ENCODE data around the gene ANXA2.

The ANXA2 gene

DNA sequence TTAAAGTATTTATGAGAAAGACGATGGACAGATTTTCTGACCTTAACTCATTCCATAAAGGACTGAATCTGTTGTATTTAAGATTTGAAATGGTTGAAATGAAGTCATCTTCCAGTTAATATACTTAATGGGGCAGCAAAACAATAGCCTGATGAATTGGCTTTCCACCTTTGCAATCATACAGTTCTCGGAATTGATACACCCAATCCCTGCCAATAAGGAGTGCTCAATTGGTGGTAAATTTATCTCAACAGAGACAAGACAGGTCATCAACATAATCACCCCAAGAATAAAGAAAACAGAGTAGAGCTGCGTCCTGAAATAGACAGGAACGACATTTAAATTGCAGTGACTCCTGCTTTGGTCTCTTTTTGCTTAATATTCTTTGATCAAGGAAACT lies 11.2 kb downstream of the ANXA2 start:
- DNase-seq: no peak

GRCh38 chr15:60385620-60386552 lies 11.9 kb downstream of the ANXA2 start:
- DNase-seq: no peak

- DNase-seq: no peak
Measured at GRCh38 chr15:60384526-60385126, 13.2 kb downstream of the ANXA2 start.

GRCh38 chr15:60384053-60384452 lies 13.7 kb downstream of the ANXA2 start:
- DNase-seq: no peak

DNA sequence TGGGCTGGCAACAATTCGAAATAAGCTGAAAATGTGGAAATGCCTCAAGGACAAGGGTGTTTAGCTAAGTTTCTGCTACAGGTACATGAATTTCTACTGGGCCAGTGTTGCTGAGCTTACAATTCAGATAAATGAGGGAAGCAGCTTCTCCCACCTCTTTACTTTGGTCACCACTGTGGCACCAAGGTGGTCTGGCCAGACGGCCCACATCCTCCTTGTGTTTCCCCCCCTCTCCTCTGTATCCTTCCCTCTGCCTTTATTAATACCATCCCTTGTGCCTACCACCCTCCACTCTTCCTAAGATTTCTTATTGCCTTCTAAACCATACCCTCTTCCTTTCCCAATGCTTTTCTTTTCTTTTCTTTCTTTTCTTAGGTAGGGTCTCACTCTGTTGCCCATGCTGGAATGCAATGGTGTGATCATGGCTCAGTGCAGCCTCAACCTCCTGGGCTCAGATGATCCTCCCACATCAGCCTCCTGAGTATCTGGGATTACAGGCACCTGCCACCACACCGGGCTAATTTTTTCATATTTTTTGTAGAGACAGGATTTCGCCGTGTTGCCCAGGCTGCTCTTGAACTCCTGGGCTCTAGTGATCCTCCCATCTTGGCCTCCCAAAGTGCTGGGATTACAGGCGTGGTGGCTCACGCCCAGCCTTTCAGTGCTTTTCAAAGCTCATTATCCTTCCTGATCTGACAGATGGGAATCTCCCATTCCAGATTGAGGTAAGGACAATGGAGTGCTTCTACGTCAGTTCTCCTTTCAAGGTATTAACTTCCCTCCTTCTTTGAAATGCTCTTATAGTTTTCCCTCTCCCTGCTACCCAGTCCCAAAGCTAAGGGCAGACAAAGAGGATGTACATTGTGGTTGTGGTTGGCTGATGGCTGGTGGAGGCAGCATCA lies 14.8 kb downstream of the ANXA2 start:
- DNase-seq: no peak

GRCh38 chr15:60381148-60381788 lies 16.5 kb downstream of the ANXA2 start:
- DNase-seq: no peak

- no peak for DNase-seq
Measured at GRCh38 chr15:60379525-60380274, 18.1 kb downstream of the ANXA2 start.

GRCh38 chr15:60379185-60379524 lies 18.6 kb downstream of the ANXA2 start:
- no peak for DNase-seq

DNA sequence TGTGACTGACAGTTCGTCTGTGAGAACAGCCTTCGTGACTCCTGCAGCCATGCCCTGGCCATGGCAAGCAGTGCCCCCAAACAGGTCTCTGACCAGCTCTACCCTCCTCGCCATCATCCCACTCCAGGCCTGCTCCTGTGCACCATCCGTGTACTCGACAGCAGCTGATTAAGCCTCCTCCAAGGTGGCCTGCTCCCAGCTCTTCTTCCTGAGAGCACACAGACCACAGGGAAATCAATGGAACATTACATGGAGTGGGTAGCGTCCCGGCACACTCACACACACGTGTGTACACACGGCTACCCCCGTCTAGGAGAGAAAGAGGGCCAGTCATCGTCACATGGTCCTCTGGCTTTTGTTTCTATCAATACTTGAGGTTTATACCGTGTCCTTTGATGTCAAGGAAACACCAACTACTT lies 21.1 kb downstream of the ANXA2 start:
- DNase-seq: no peak

DNA sequence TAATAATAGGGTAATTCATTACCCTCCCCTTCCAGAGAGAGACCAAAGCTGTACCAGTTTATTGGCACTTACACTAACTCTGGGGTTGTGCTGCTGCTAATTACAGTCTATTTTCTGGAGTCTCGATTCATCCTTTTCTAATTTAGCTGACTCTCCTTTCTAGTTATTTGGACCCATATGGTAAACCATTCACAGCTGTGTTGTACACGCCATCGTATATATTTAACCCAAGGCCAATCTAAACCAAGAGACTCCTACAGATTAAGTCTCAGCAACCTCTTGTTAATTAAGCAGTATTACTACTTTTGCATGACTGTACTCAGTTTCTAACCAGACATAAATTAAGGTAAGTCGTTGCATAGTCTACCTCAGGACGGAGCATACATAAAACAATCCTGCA lies 22.5 kb downstream of the ANXA2 start:
- no peak for DNase-seq

DNA sequence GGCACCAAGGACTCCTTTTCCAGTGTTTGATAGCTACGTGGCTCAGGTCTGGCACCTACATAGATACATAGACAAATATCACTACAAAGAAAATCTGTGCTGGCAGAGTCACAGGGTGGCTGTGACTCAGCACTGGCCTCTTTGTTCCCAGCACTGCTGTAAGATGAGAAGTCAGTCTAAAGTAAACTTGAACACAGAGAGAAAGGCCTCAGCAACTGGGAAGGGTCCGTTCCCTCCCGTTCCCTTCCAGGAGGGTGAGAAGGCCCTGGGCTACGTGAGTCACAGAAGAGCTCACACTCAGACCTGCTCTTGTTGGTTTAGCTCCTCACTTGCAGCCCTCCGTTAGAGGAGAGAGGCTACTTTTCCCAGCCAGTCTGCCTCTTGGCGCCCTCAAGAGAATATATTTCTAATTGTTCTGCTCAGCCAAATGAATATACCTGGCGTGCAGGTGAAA lies 23.1 kb downstream of the ANXA2 start:
- DNase-seq: peak; percentile 71

GRCh38 chr15:60374209-60374608 lies 23.6 kb downstream of the ANXA2 start:
- DNase-seq: no peak

DNA sequence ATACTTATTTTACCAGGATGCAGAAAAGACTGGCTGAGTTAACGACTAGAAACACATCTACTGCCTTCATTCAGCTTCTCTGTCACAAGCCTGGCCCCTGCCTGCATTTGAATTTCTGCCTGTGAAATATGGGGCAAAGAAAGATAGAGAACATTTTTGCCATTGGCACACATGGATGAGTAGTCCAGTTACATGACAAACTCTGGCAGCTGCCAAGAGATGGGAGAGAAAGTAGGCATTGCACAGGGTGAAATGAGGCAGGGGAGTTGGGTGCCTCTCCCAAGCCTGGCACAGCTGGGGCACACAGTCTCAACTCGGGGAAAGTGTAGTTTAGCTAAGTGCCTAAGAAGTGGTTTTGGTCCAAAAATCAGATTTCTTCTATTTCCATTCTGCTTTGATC lies 24.0 kb downstream of the ANXA2 start:
- DNase-seq: no peak

- DNase-seq: no peak
Measured at GRCh38 chr15:60373327-60373726, 24.5 kb downstream of the ANXA2 start.

GRCh38 chr15:60372756-60373155 lies 25.0 kb downstream of the ANXA2 start:
- DNase-seq: no peak

GRCh38 chr15:60372227-60372626 lies 25.6 kb downstream of the ANXA2 start:
- DNase-seq: no peak

DNA sequence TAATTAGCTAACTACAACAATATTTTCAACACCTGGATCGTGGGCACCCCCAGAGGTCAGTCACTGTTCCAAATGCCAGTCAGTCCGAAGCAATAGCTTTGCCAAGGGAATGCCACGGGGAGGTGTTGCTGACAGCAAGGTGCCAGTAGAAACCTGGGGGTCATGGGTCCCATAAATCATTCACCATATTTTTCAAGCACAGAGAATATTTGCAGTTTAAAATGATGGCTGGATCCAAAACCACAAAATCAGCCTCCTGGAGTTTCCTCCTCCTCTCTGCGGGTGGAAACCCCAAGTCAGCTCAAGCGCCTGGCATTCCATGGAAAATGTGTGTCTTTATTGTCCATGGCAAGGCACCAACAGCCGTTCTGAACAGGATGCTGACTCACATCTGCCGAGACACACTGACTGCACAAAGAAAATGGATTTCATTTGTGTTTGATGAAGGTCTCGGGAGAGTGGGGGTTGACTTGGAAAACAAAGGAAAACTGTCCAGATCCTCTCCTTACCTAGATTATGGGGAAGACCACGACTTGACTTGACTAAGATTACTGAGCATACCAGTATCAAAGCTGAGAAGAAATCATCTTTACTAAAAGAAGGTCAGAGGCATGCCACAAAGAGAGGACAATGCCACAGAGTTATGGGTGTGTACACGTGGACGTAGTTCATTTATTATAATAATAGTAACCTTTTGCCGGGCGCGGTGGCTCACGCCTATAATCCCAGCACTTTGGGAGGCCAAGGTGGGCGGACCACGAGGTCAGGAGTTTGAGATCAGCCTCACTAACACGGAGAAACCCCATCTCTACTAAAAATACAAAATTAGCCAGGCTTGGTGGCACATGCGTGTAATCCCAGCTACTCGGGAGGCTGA lies 26.4 kb downstream of the ANXA2 start:
- DNase-seq: peak; percentile 94

DNA sequence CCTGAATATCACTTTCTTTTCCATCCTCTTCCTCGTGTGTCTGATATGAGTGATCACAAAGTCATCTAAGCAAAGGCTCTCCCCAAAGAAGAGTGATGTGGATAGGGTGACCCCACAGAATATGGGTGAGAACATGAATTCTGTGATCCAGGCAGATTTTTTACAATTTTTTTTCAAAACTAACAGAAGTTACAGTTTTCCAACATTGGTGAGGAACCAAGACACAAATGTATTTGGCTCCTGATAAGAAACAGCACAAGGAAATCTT lies 27.0 kb downstream of the ANXA2 start:
- DNase-seq: no peak

DNA sequence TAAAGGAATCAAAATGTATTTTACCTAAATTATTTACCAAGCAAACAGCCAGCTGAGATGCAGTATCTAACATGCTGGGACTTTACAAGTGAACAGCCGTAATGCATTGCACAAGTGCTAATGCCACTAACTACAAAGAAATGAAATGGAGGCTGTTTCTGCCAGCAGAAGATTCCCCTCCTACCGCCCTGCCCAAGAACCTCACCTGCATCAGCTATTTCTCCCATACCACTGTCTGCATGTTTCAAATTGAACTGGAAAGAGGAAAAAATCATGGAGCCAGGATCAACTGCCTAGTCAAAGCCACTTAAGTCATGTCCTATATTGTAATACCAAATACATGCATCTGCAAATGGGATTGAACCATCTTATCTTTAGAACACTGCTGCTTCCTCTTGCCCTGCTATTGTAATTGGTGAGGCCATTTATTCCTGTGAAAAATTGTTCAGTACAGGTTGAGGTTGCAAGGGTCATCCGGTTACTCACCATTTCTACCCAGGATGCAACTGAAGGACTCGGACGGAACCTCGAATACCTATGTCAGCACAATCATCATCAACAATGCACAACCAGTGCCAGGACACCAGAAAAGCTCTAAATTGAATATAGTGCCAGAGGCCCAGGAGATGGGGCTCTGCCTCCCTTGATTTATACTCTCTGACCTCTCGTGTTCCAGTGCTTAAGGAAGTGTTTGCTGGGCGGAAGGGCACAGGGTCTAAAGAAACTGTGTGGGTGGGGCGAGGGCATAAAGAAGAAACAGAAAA lies 27.5 kb downstream of the ANXA2 start:
- no peak for DNase-seq

GRCh38 chr15:60369696-60370095 lies 28.1 kb downstream of the ANXA2 start:
- DNase-seq: no peak

DNA sequence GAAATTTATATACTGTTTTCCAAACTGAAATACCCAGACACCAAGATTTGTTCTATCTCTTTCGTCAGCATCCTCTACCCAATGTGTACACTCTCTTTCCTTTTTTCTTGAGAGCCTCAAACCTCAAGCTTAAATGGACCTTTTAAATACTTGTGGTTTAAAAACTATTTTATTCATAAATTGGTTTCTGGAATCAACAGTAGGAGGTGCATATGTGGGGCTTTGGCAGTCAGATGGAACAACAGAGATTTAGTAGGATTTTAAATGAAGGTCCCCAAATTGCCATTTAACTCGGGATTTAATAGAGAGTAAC lies 33.2 kb downstream of the ANXA2 start:
- no peak for DNase-seq
